Naive B cell (primary cell): ENCODE measurements around the gene PDHA1. TPM values are rescaled to one million over a fixed set of nuclear protein-coding genes. Genes with fewer than 3 reads are reported as not detected.

Experiments used
- ATAC-seq, 2 donors: fragments of 150-1000 bp; cut with Tn5 transposase; 2 replicates each; pipeline ENCODE4 v1.10.0; 2021; ENCODE audit warnings: low read depth in 2 of 2, mild to moderate bottlenecking in 2 of 2, moderate library complexity in 2 of 2
- DNase-seq: peaks from one replicate; pipeline ENCODE4 v3.0.0; 2022
- H3K27ac Mint-ChIP-seq, 6 donors: one replicate each; pipeline ENCODE4 v1.8.0; 2020 to 2022; ENCODE audit warnings: mild to moderate bottlenecking in 6 of 6, mixed read lengths in 6 of 6, moderate library complexity in 5 of 6, inconsistent platforms in 2 of 6
- H3K27me3 Mint-ChIP-seq, 3 donors: one replicate each; pipeline ENCODE4 v1.8.0; 2021 to 2022; ENCODE audit warnings: mixed read lengths in 3 of 3, mild to moderate bottlenecking in 1 of 3
- H3K36me3 Mint-ChIP-seq, 2 donors: one replicate each; pipeline ENCODE4 v1.8.0; 2020 to 2022; ENCODE audit warnings: mixed read lengths in 2 of 2, inconsistent platforms in 1 of 2, mild to moderate bottlenecking in 1 of 2
- H3K4me1 Mint-ChIP-seq, 3 donors: one replicate each; pipeline ENCODE4 v1.8.0; 2020 to 2022; ENCODE audit warnings: mixed read lengths in 3 of 3, inconsistent platforms in 1 of 3, mild to moderate bottlenecking in 1 of 3, moderate library complexity in 1 of 3
- H3K4me3 Mint-ChIP-seq, 8 donors: one replicate each; pipeline ENCODE4 v1.8.0; 2020 to 2022; ENCODE audit warnings: mild to moderate bottlenecking in 8 of 8, mixed read lengths in 8 of 8, moderate library complexity in 8 of 8, inconsistent platforms in 2 of 8
- H3K9me3 Mint-ChIP-seq, 7 donors: one replicate each; pipeline ENCODE4 v1.8.0; 2020 to 2022; ENCODE audit warnings: mixed read lengths in 7 of 7, mild to moderate bottlenecking in 5 of 7, inconsistent platforms in 2 of 7, moderate library complexity in 1 of 7
- polyA plus RNA-seq, 6 donors: library from polyadenylated mRNA; unstranded; fragments of 300-500 nt; fragmentation: Illumina TruSeq; gene quantifications; one replicate each; pipeline ENCODE4 v1.2.3, GENCODE V29; 2021; ENCODE audit warnings: low read depth in 6 of 6

PDHA1 gene
- polyA plus RNA-seq = 10 to 100 TPM; 45.1 to 83.7 (median 61.7) TPM

DNA sequence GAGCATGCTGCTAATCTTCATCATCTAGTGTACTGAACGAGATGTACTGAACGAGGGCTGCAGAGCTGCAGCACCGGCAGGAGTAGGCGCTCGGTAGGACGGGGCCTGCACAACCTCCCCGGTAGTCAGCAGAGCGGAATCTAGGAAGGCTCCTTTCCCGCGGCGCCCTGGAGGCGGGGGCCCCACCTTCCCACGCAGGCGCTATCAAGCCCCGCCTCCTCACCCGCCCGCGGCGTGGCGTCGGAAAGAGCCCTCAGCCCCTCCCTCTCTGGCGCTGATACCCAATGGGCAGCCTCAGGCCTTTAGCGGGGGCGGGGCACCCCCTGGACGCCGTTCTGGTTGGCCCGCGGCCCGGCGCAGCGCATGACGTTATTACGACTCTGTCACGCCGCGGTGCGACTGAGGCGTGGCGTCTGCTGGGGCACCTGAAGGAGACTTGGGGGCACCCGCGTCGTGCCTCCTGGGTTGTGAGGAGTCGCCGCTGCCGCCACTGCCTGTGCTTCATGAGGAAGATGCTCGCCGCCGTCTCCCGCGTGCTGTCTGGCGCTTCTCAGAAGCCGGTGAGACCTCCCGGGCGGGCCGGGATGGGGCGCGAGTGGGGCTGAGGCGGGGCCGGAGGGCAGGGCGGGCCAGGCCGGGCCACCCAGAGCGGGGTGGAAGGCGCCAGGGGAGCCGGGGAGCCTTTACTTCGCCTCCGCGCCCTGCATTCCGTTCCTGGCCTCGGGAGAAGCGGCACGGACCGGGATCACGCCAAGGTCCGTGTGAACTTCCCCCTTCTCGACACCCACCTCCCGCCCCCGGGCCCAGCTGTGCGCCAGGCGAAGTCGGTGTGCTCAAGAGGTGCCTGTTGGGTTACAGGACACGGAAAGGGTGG is at the start of gene PDHA1:
TSS of gene PDHA1 (plus strand) at position 393 of the 874 bp plus-strand sequence. CDS start at position 504, 111 bp downstream.
- peak; percentile 95 for ATAC-seq
- Mint-ChIP-seq H3K4me3 (peak within 1 kb of the TSS; percentile 88 to 95 (median 92)), H3K27me3 (peaks cover 5 to 29% (median 12%) of the 10 kb centered on the region in 3 donors), H3K4me1 (peaks cover 6 to 16% (median 6%) of the 10 kb centered on the region in 3 donors), H3K9me3 (no peaks in the 10 kb centered on the region), H3K36me3 (no peaks in the 10 kb centered on the region), H3K27ac (peak within 1 kb of the TSS; percentile 92 to 98 (median 94))
- DNase-seq = peak; percentile 90

- DNase-seq (no peak), ATAC-seq (no peak)
- Mint-ChIP-seq H3K4me3 (no peak overlapping the region), H3K27ac (no peak overlapping the region), H3K27me3 (peaks cover 0 to 14% (median 10%) of the 10 kb centered on the region in 3 donors), H3K9me3 (no peaks in the 10 kb centered on the region), H3K4me1 (no peaks in the 10 kb centered on the region), H3K36me3 (no peaks in the 10 kb centered on the region)
Measured at GRCh38 chrX:19303256-19303880, 40.4 kb upstream of the PDHA1 start.

DNA sequence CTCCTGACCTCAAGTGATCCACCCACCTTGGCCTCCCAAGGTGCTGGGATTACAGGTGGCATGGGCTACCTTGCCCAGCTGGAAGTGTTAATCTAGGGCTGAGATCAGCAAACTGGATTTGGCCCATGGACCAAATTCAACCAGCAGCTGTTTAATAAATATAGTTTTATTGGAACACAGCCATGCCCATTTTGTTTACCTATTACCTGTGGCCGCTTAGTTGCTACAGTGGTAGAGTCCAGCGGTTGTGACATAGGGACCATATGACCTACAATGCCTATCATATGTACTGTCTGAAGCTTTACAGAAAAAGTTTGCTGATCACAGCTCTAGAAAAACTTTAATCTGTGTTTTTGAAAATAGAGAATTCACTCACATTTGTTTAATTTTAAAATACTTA is 17.2 kb upstream of the PDHA1 start:
- H3K4me1 Mint-ChIP-seq = no peaks in the 10 kb centered on the region
- DNase-seq = no peak

DNA sequence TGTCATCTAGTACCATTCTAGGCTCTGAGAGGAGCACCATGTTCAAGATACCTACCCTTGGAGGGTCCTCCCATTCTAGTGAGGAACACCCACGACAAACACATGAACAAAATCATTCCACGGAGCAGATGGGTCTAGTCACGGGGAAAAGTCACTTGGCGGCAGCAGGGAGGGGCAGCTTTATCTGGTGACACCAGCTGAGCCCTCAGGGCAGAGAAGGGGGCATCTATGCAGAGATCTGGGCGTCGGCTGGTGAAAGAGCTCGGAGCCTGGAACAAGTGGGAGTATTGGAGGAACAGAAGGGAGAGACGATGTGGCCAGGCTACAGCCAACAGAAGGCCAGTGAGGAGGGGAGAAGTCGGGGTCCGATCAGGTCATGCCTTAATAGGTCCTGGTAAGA is 11.9 kb upstream of the PDHA1 start:
- H3K4me1 Mint-ChIP-seq = peaks cover 0 to 4% (median 0%) of the 10 kb centered on the region in 3 donors
- H3K27me3 Mint-ChIP-seq = peaks cover 0 to 4% (median 0%) of the 10 kb centered on the region in 3 donors
- H3K27ac Mint-ChIP-seq = no peak overlapping the region
- H3K9me3 Mint-ChIP-seq = peaks cover 0 to 17% (median 3%) of the 10 kb centered on the region in 7 donors
- H3K4me3 Mint-ChIP-seq = no peak overlapping the region
- peaks cover 0 to 4% of the 10 kb centered on the region in 2 donors for H3K36me3 Mint-ChIP-seq
- DNase-seq (no peak), ATAC-seq (no peak)

More for the DNA sequence above, 17.2 kb upstream of the PDHA1 start:
- Mint-ChIP-seq H3K36me3 (no peaks in the 10 kb centered on the region), H3K9me3 (peaks cover 0 to 9% (median 0%) of the 10 kb centered on the region in 7 donors), H3K27ac (no peak overlapping the region), H3K4me3 (no peak overlapping the region), H3K27me3 (peaks cover 0 to 4% (median 0%) of the 10 kb centered on the region in 3 donors)
- no peak for ATAC-seq

DNA sequence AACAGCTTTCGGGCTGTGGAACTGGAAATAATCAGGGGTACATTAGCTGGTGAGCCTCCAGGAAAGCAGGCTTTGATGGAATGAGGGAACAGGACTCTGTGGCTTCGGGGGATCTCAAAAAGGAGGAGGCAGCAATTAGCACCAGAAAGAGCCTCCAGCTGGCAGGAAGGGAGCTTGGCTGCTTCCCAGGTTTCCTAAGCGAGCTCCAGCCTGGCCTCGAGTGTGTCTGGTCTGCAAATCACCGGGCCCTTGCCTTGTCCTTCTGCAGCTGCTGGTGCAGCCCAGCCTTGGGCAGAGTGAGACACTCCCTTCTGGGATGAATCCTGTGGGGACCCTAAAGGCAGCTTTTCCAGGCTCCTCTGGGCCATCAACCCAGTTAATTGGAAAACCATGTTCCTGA is 10.7 kb upstream of the PDHA1 start:
- Mint-ChIP-seq H3K36me3 (peaks cover 0 to 4% of the 10 kb centered on the region in 2 donors), H3K4me3 (no peak overlapping the region), H3K4me1 (peaks cover 0 to 4% (median 0%) of the 10 kb centered on the region in 3 donors), H3K27me3 (peaks cover 0 to 4% (median 0%) of the 10 kb centered on the region in 3 donors), H3K27ac (peak overlapping the region in 1 of 6 donors; percentile 74), H3K9me3 (peaks cover 0 to 17% (median 3%) of the 10 kb centered on the region in 7 donors)
- no peak for ATAC-seq
- no peak for DNase-seq

DNA sequence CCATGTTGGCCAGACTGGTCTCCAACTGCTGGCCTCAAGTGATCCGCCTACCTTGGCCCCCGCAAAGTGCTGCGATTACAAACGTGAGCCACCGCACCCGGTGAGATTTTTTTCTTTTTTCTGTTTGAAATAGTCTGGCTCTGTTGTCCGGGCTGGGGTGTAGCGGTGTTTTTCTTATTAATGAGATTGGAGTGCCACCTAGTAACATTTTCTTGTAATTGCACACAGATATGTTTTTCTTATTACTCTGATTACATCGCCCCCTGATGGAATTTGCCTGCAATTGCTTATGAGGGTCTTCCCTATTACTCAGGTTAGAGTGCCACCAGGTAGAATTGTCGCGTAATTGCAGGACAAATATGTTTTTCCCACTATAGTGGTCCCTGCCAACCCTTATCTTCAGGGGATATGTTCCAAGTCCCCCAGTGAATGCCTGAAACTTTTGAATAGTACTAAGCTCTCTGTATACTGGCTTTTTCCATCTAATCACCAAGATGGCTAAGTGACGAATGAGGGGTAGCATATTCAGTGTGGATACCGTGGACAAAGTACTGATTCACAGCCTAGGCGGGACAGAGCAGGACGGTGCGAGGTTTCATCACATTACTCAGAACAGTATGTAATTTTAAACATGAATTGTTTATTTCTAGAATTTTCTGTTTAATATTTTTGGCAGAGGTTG is 8.6 kb upstream of the PDHA1 start:
- no peak overlapping the region for H3K4me3 Mint-ChIP-seq
- ATAC-seq = peak; percentile 21 to 27

DNA sequence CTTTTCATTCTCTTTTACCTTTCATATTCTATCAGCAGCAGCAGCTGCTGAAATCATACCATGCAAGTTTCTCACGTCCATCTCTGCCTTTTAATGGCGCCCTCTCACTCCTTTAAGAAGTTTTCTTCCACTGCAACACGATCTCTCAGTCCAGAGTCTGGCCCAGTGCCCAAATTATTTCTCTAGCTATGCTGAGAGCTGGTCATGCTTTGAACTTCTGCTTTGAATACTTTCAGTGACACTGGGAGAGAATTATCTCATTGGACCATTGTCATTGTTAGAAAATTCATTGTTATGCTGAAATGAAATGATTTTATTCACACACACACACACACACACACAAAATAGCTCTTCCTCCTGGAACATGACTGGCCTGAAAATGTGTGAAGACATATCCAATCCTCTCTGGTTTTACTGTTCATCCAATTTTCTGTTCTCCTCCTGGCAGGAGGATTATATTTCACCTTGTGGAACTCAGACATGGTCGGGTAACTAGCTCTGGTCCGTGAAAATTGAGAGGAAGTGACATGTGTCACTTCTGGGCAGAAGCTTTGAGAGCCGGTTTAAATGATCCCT is 1.3 kb upstream of the PDHA1 start:
- DNase-seq (no peak), ATAC-seq (no peak)
- Mint-ChIP-seq H3K36me3 (no peaks in the 10 kb centered on the region), H3K4me1 (peaks cover 3 to 16% (median 6%) of the 10 kb centered on the region in 3 donors), H3K27me3 (peaks cover 5 to 29% (median 13%) of the 10 kb centered on the region in 3 donors), H3K9me3 (no peaks in the 10 kb centered on the region), H3K27ac (peak overlapping the region in 1 of 6 donors; percentile 75), H3K4me3 (peak overlapping the region in 3 of 8 donors; percentile 13 to 44 (median 41))

More for the DNA sequence above, 8.6 kb upstream of the PDHA1 start:
- peaks cover 4 to 7% (median 6%) of the 10 kb centered on the region in 3 donors for H3K27me3 Mint-ChIP-seq
- peaks cover 0 to 4% of the 10 kb centered on the region in 2 donors for H3K36me3 Mint-ChIP-seq
- H3K9me3 Mint-ChIP-seq = peaks cover 0 to 17% (median 3%) of the 10 kb centered on the region in 7 donors
- peak overlapping the region in 1 of 6 donors; percentile 64 for H3K27ac Mint-ChIP-seq
- DNase-seq = no peak
- peaks cover 0 to 4% (median 0%) of the 10 kb centered on the region in 3 donors for H3K4me1 Mint-ChIP-seq

- H3K9me3 Mint-ChIP-seq = no peaks in the 10 kb centered on the region
- no peak for DNase-seq
- peak overlapping the region in 4 of 6 donors; percentile 76 to 96 (median 94) for H3K27ac Mint-ChIP-seq
- H3K27me3 Mint-ChIP-seq = peaks cover 5 to 29% (median 13%) of the 10 kb centered on the region in 3 donors
- H3K4me3 Mint-ChIP-seq = peak overlapping the region; percentile 88 to 95 (median 92)
- no peaks in the 10 kb centered on the region for H3K36me3 Mint-ChIP-seq
- no peak for ATAC-seq
- H3K4me1 Mint-ChIP-seq = peaks cover 6 to 16% (median 6%) of the 10 kb centered on the region in 3 donors
Measured at GRCh38 chrX:19343085-19343534, 617 bp upstream of the PDHA1 start.

- DNase-seq (no peak), ATAC-seq (no peak)
- H3K27ac Mint-ChIP-seq = peak overlapping the region in 3 of 6 donors; percentile 93 to 98 (median 96)
- H3K9me3 Mint-ChIP-seq = no peaks in the 10 kb centered on the region
- no peaks in the 10 kb centered on the region for H3K36me3 Mint-ChIP-seq
- H3K4me1 Mint-ChIP-seq = peaks cover 6 to 16% (median 6%) of the 10 kb centered on the region in 3 donors
- H3K27me3 Mint-ChIP-seq = peaks cover 5 to 23% (median 6%) of the 10 kb centered on the region in 3 donors
- peak overlapping the region; percentile 88 to 95 (median 92) for H3K4me3 Mint-ChIP-seq
Measured at GRCh38 chrX:19344661-19345060, 934 bp downstream of the PDHA1 start.

GRCh38 chrX:19347916-19348315 is 4.2 kb downstream of the PDHA1 start:
- Mint-ChIP-seq H3K27ac (peak overlapping the region in 2 of 6 donors; percentile 20 to 62), H3K9me3 (no peaks in the 10 kb centered on the region), H3K4me1 (peaks cover 5 to 28% (median 6%) of the 10 kb centered on the region in 3 donors), H3K27me3 (peaks cover 0 to 4% (median 0%) of the 10 kb centered on the region in 3 donors), H3K4me3 (no peak overlapping the region), H3K36me3 (peaks cover 4 to 6% of the 10 kb centered on the region in 2 donors)
- no peak for DNase-seq
- ATAC-seq = no peak

DNA sequence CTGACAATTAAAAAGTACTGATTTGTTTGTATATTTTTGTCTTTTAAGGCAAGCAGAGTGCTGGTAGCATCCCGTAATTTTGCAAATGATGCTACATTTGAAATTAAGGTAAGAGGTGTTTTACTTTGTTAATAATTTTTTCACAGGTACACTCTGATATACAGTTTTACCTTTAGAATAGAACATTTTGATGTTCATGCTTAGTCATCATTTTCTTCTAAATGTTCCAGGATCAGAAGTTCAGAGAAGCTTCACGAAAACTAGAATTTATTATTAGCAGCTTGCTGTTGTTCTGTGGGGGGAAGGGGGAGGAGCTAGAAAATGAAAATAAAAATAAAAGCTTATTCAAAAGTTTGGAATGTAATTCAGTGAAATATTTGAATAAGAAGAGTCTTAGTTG is 5.5 kb downstream of the PDHA1 start:
- ATAC-seq = no peak
- H3K9me3 Mint-ChIP-seq = no peaks in the 10 kb centered on the region
- H3K27ac Mint-ChIP-seq = peak overlapping the region in 1 of 6 donors; percentile 43

DNA sequence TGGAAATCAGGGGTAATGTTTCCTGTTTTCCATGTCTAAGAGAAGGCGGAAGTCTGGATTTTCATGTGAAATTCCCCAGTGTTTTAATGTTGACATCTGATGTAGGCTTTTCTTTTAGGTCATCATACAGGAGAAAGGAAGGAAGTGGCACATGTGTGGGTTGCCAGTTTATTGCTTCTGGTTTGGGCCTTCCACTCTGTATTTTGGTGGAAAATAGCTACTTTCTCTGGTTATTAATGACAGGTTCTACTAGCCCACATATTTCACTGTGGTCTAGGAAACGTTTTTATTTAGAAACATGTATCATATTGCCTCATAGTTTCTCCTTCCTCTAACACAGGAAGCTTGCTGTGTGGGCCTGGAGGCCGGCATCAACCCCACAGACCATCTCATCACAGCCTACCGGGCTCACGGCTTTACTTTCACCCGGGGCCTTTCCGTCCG is 7.2 kb downstream of the PDHA1 start:
- peak overlapping the region in 3 of 6 donors; percentile 43 to 62 (median 43) for H3K27ac Mint-ChIP-seq
- peaks cover 0 to 13% (median 6%) of the 10 kb centered on the region in 3 donors for H3K4me1 Mint-ChIP-seq
- no peak for DNase-seq
- H3K27me3 Mint-ChIP-seq = no peaks in the 10 kb centered on the region
- no peaks in the 10 kb centered on the region for H3K9me3 Mint-ChIP-seq
- peak overlapping the region in 1 of 8 donors; percentile 18 for H3K4me3 Mint-ChIP-seq
- ATAC-seq = peak; percentile 59 to 71
- peaks cover 4 to 9% of the 10 kb centered on the region in 2 donors for H3K36me3 Mint-ChIP-seq

More for the DNA sequence above, 5.5 kb downstream of the PDHA1 start:
- Mint-ChIP-seq H3K4me1 (peaks cover 0 to 21% (median 6%) of the 10 kb centered on the region in 3 donors), H3K27me3 (no peaks in the 10 kb centered on the region), H3K4me3 (no peak overlapping the region), H3K36me3 (peaks cover 4 to 9% of the 10 kb centered on the region in 2 donors)
- no peak for DNase-seq
